ENCODE measurements around the gene MORC2. TPM values are rescaled to one million over a fixed set of nuclear protein-coding genes. Genes with fewer than 3 reads are reported as not detected.

The MORC2 gene
- total and polyA plus RNA-seq, 2 of the 13 experiments (the other 11 are each of a cell fraction or from before 2014, with no cell fraction given): 11.9 to 18.3 TPM

DNA sequence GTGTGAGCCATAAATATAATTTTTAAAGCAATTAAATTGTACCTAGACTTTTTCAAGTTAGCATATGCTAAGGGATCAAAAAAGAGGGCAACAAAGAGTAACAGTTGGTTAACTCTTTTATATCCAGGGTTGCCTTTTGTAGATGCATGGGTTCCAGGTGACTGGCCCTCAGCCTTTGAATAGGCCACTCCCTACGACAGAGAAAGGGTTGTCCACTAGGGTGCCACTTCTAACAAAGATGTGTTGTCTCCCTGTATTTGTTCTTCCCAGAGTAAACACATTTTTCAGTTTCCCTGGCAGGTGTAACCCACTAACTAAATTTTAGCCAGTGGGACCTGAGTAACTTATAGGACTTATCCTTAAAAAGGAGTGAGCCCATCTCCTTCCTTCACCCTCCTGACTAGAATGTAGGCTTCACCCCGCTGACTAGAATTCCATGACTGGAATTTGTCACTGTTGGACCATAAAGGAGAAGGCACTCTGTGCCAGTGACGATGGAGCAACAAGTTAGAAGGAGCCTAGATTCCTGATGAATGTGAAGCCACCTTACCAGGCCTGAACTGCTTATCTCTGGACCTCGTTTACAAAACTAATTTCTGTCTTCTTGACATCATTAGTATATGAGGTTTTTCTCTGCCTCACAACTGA lies 17.1 kb upstream of the MORC2 start (continued):
- TF ChIP-seq GATAD2A (CRISPR knock-in tag; IDR thresholded peaks at IDR 0.05): peak; percentile 25; the same call in 1 of the 2 replicates
- no peak for TF ChIP-seq ZNF124 (CRISPR knock-in tag; IDR thresholded peaks at IDR 0.05)
- no peak for TF ChIP-seq SIN3B (IDR thresholded peaks at IDR 0.05; ENCODE audit: low read length)
- no peak for TF ChIP-seq ZBTB3 (CRISPR knock-in tag; IDR thresholded peaks at IDR 0.05; ENCODE audit: borderline replicate concordance, low read depth)
- TF ChIP-seq KDM2A (CRISPR knock-in tag; IDR thresholded peaks at IDR 0.05; ENCODE audit: borderline replicate concordance, low read depth): no peak
- TF ChIP-seq ZNF335 (CRISPR knock-in tag; IDR thresholded peaks at IDR 0.05): no peak

DNA sequence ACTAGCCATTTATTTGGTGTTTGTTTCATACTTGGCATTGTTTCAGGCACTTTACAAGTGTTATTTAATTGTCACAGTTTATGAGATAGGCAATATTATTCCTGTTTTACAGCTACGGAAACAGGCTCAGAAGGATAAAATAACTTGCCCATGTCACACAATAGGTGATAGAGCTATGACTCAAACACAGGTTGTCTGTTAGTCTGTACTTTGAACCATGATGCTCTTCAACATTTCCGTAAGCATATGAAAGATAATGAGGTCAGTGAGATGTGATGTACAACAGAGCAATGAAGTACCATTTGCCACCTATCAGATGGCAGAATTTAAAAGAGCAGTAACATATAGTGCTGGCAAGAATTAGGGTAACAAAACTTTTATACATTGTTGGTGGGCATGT lies 15.7 kb upstream of the MORC2 start:
- in situ Hi-C loops (cut with HindIII; ENCODE audit: extremely low pct_ligation_motif_present, low pct_unique_long_range_greater_than_20kb): no loop called here
- ChIA-PET POLR2A (interaction anchor here (0.7 kb wide), 1 partner anchor 15 kb away, joined by 3 read pairs; the partner anchor contains the start of genes MORC2 and TUG1), CTCF (ENCODE audit: low intra/inter-chr PET ratio, low total read pairs) (no interaction called here)
- H3K4me1 ChIP-seq (ENCODE audit: insufficient read depth, low read length): peaks cover 46% of the 10 kb centered on the region
- no peak overlapping the region for H3K4me3 ChIP-seq (replicated peaks in 1 of 3; ENCODE audit: insufficient read depth in 1 of 3, low read depth in 2 of 3, low read length in 3 of 3)
- H3K9me3 ChIP-seq (ENCODE audit: low read length): no peaks in the 10 kb centered on the region
- no peaks in the 10 kb centered on the region for H3K79me2 ChIP-seq (ENCODE audit: insufficient read depth, low read length)
- no peaks in the 10 kb centered on the region; a peak in 1 of 5 replicates for H3K27me3 ChIP-seq (ENCODE audit: control insufficient read depth in 1 of 2, insufficient read depth in 2 of 2, low read length in 2 of 2)
- WGBS (ENCODE audit: low lambda C conversion rate): 13% methylated on average over 2 of the region's 2 CpGs
- intact Hi-C loops (cut with micrococcal nuclease; ENCODE audit: unreplicated experiment): loop anchor here (5.0 kb wide), 1 partner anchor 98 kb away; the partner anchor contains the start of gene SMTN
- DNase-seq (ENCODE audit: low spot score) (peak; percentile 71), ATAC-seq (peak; percentile 33; the same call in 1 of the 3 replicates), FAIRE-seq (no peak)
- H2AFZ ChIP-seq (ENCODE audit: low read length): no peak overlapping the region
- H4K20me1 ChIP-seq (ENCODE audit: insufficient read depth, low read length): no peaks in the 10 kb centered on the region
- no TSS peak for BruUV-seq (replicated peaks)
- H3K36me3 ChIP-seq (replicated peaks in 1 of 2; ENCODE audit: control insufficient read depth in 1 of 2, insufficient read depth in 2 of 2, low read length in 2 of 2): no peaks in the 10 kb centered on the region
- no peak overlapping the region; the same call in 1 of the 2 replicates for H3K4me2 ChIP-seq (ENCODE audit: low read depth, low read length)
- H3K27ac ChIP-seq (ENCODE audit: extremely low read length, insufficient read depth, low read length): no peak overlapping the region
- no peak overlapping the region for H3K9ac ChIP-seq (ENCODE audit: insufficient read depth, low read depth, low read length)
- peak; percentile 42; the same call in 1 of the 2 replicates for TF ChIP-seq KDM1A (CRISPR knock-in tag; IDR thresholded peaks at IDR 0.05)
- TF ChIP-seq FOSL2 (CRISPR knock-in tag; IDR thresholded peaks at IDR 0.05): peak; percentile 63; the same call in 1 of the 2 replicates
- no peak for TF ChIP-seq SOX6 (IDR thresholded peaks at IDR 0.05)
- TF ChIP-seq SOX6 (CRISPR knock-in tag; IDR thresholded peaks at IDR 0.05): peak; percentile 17; the same call in 1 of the 2 replicates
- TF ChIP-seq, protein P1, sequence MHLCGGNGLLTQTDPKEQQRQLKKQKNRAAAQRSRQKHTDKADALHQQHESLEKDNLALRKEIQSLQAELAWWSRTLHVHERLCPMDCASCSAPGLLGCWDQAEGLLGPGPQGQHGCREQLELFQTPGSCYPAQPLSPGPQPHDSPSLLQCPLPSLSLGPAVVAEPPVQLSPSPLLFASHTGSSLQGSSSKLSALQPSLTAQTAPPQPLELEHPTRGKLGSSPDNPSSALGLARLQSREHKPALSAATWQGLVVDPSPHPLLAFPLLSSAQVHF (CRISPR knock-in tag; IDR thresholded peaks at IDR 0.05): no peak
- 0 out of 2 replicates have a peak, but pooled peaks have one; percentile 14 for TF ChIP-seq FOXA3 (CRISPR knock-in tag; IDR thresholded peaks at IDR 0.05)
- peak; percentile 58; the same call in 1 of the 2 replicates for TF ChIP-seq SOX5 (CRISPR knock-in tag; IDR thresholded peaks at IDR 0.05; ENCODE audit: borderline replicate concordance)
- TF ChIP-seq SNRNP70 (IDR thresholded peaks at IDR 0.05; ENCODE audit: low read depth, low read length): no peak
- TF ChIP-seq, protein P2, sequence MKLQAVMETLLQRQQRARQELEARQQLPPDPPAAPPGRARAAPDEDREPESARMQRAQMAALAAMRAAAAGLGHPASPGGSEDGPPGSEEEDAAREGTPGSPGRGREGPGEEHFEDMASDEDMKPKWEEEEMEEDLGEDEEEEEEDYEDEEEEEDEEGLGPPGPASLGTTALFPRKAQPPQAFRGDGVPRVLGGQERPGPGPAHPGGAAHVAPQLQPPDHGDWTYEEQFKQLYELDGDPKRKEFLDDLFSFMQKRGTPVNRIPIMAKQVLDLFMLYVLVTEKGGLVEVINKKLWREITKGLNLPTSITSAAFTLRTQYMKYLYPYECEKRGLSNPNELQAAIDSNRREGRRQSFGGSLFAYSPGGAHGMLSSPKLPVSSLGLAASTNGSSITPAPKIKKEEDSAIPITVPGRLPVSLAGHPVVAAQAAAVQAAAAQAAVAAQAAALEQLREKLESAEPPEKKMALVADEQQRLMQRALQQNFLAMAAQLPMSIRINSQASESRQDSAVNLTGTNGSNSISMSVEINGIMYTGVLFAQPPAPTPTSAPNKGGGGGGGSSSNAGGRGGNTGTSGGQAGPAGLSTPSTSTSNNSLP (IDR thresholded peaks at IDR 0.05; ENCODE audit: low read depth, low read length): peak; percentile 10; the same call in 1 of the 2 replicates
- TF ChIP-seq CREM (IDR thresholded peaks at IDR 0.05): peak; percentile 40; the same call in 1 of the 2 replicates
- no peak for TF ChIP-seq CREM (CRISPR knock-in tag; IDR thresholded peaks at IDR 0.05)
- 0 out of 2 replicates have a peak, but pooled peaks have one; percentile 40 for TF ChIP-seq SAP130 (CRISPR knock-in tag; IDR thresholded peaks at IDR 0.05; ENCODE audit: low read depth)
- no peak for TF ChIP-seq ZSCAN12 (CRISPR knock-in tag; IDR thresholded peaks at IDR 0.05)
- TF ChIP-seq CREB1 (IDR thresholded peaks at IDR 0.05): peak; percentile 74
- peak; percentile 50 for TF ChIP-seq CREB1 (CRISPR knock-in tag; IDR thresholded peaks at IDR 0.05)
- TF ChIP-seq ZBTB21 (CRISPR knock-in tag; IDR thresholded peaks at IDR 0.05): peak; percentile 97
- peak; percentile 32; the same call in 1 of the 2 replicates for TF ChIP-seq ELF3 (CRISPR knock-in tag; IDR thresholded peaks at IDR 0.05)
- TF ChIP-seq JDP2 (CRISPR knock-in tag; IDR thresholded peaks at IDR 0.05; ENCODE audit: borderline replicate concordance): no peak

Data from HepG2 (cell line).